Progenitor cell of endocrine pancreas (in vitro differentiated cells): ENCODE measurements around the gene RAB36. TPM values are rescaled to one million over a fixed set of nuclear protein-coding genes. Genes with fewer than 3 reads are reported as not detected.

Source experiments
- DNase-seq: peaks from one replicate; pipeline ENCODE4 v3.0.0; 2021; ENCODE audit warnings: low spot score; ENCODE audit not compliant: unreplicated experiment
- H3K27ac Mint-ChIP-seq: 2 replicates; pipeline ENCODE4 v1.8.0; 2021; ENCODE audit warnings: mild to moderate bottlenecking, moderate library complexity, mixed read lengths
- H3K27me3 Mint-ChIP-seq: 2 replicates; pipeline ENCODE4 v1.8.0; 2021; ENCODE audit warnings: mixed read lengths
- H3K36me3 Mint-ChIP-seq: 2 replicates; pipeline ENCODE4 v1.8.0; 2022; ENCODE audit warnings: mixed read lengths; ENCODE audit not compliant: insufficient read depth
- H3K4me1 Mint-ChIP-seq: 2 replicates; pipeline ENCODE4 v1.8.0; 2021; ENCODE audit warnings: low read depth, mixed read lengths
- H3K4me3 Mint-ChIP-seq: 2 replicates; pipeline ENCODE4 v1.8.0; 2021; ENCODE audit warnings: low read depth, mild to moderate bottlenecking, moderate library complexity, mixed read lengths
- H3K9me3 Mint-ChIP-seq: 2 replicates; pipeline ENCODE4 v1.8.0; 2021; ENCODE audit warnings: low read depth, mixed read lengths
- total RNA-seq: library from RNA; stranded (reverse); gene quantifications from 2 replicates; pipeline ENCODE4 v1.2.1, GENCODE V29; 2021
- TF ChIP-seq, protein P1 (sequence below): fragments of 200-600 bp; sonication (generic); IDR thresholded peaks from one replicate; pipeline ENCODE4 v1.5.0; 2021; ENCODE audit warnings: antibody characterized with exemption, mild to moderate bottlenecking; ENCODE audit not compliant: unreplicated experiment

Gene RAB36
- total RNA-seq, 1 donor from 2014 or later = 10.3 TPM

DNA sequence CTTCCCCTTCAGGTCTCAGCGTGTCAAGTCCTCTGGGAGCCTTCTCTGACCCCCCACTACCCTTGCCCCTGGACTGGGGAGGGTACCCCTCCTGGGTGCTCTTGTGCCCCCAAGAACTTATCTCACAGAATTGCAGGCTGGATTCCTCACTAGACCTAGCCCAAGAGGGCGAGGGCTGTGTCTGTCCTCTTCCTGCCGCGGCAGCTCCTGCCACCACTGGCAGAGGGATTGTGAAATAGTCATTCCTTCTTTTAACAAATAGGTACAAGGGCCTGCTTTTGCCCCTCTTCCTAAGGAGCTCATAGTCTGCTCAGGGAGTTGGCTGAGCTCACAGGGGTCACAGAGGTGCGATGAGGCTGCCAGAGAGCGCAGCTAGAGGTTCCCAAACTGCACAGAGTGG, 5.5 kb downstream of the RAB36 start:
- TF ChIP-seq, protein P1, sequence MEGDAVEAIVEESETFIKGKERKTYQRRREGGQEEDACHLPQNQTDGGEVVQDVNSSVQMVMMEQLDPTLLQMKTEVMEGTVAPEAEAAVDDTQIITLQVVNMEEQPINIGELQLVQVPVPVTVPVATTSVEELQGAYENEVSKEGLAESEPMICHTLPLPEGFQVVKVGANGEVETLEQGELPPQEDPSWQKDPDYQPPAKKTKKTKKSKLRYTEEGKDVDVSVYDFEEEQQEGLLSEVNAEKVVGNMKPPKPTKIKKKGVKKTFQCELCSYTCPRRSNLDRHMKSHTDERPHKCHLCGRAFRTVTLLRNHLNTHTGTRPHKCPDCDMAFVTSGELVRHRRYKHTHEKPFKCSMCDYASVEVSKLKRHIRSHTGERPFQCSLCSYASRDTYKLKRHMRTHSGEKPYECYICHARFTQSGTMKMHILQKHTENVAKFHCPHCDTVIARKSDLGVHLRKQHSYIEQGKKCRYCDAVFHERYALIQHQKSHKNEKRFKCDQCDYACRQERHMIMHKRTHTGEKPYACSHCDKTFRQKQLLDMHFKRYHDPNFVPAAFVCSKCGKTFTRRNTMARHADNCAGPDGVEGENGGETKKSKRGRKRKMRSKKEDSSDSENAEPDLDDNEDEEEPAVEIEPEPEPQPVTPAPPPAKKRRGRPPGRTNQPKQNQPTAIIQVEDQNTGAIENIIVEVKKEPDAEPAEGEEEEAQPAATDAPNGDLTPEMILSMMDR = no peak
- Mint-ChIP-seq H3K27me3 (no peaks in the 10 kb centered on the region), H3K27ac (no peak overlapping the region), H3K4me3 (no peak overlapping the region), H3K36me3 (peaks cover 12% of the 10 kb centered on the region), H3K4me1 (peaks cover 3% of the 10 kb centered on the region), H3K9me3 (no peaks in the 10 kb centered on the region)
- DNase-seq = no peak

DNA sequence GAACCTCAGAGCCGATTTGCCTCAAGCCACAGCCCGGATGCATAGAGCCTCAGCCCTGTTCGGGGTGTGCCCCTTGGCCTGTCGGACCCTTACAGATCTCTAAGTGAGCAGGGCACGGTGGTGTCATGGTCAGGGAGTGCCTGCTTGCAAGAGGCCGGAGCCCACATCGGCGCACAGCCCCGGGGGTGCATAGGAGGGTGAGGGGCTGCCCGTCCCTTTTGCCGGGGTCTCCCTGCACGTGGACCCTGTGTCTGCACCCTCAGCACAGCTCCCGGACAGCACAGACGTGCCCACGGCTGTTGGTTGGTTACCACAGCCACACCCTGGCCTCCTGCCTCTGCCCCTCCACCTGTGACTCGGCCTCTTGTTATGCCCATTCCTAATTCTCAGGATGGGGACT, 6.5 kb downstream of the RAB36 start:
- Mint-ChIP-seq H3K4me1 (peaks cover 3% of the 10 kb centered on the region), H3K27me3 (no peaks in the 10 kb centered on the region), H3K27ac (no peak overlapping the region), H3K36me3 (peaks cover 12% of the 10 kb centered on the region), H3K9me3 (no peaks in the 10 kb centered on the region), H3K4me3 (no peak overlapping the region)
- no peak for DNase-seq
- TF ChIP-seq, protein P1 = no peak

DNA sequence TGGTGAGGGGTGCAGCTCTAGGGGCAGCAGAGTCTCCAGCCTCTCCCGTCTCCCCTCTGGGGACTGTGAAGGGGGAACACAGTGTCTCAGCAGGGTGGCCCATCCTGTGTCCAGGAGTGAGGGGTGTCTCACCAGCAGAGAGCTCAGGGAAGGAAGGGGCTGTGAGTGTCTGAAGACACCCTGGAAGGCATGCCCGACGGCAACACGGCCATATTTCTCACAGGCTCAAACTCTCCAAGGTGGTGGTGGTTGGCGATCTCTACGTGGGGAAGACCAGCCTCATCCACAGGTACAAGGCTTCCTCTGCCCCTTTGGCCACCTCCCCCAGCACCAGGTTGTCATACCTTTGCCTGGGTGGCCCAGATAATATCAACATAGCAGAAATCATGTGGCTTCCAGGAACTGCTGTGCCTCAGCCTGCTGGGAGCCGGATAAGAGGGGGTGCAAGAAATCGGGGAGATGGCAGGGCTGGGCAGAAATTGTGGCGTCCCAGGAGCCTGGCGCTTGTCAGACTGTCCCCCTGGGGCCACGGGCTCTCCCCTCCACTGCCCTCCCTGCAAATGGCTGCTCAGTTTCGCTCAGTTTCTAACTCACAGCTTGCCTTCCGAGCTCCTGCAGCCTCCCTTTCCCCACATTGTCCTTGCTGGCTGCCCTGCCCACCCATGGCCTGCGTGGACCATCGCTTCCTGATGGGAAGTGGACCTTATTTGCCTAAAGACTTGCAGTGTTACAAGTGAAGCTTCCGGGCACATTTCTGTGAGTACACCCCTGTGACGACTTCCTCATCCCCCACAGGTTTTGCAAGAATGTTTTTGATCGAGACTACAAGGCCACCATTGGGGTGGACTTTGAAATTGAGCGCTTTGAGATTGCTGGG, 7.2 kb downstream of the RAB36 start:
- Mint-ChIP-seq H3K27ac (no peak overlapping the region), H3K4me1 (peaks cover 2% of the 10 kb centered on the region), H3K27me3 (no peaks in the 10 kb centered on the region), H3K4me3 (no peak overlapping the region), H3K36me3 (peaks cover 12% of the 10 kb centered on the region), H3K9me3 (no peaks in the 10 kb centered on the region)
- TF ChIP-seq, protein P1 = no peak
- DNase-seq = no peak

DNA sequence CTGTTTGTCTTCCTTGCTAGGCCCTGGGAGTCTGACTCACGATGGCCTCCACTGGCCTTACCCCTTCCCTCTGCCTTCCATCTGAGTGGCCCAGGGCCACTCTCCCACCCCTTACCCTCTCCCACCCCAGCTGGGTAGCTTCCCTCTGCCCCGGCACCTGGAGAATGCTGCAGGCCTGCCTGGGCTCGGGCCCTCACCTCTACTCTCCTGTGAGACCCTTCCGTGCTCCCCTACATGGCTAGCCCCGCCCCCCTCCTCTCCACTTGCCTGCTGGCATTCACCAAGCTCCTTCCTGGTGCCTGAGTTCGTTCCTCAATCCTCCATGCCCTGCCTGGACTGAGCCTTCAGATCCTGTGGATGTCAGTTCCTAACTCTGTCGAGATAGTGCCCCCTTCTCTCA, 8.7 kb downstream of the RAB36 start:
- TF ChIP-seq, protein P1 = no peak
- H3K27me3 Mint-ChIP-seq = no peaks in the 10 kb centered on the region
- no peak overlapping the region for H3K4me3 Mint-ChIP-seq
- no peak for DNase-seq
- H3K4me1 Mint-ChIP-seq = peaks cover 2% of the 10 kb centered on the region
- H3K27ac Mint-ChIP-seq = no peak overlapping the region
- H3K36me3 Mint-ChIP-seq = peaks cover 12% of the 10 kb centered on the region
- no peaks in the 10 kb centered on the region for H3K9me3 Mint-ChIP-seq

DNA sequence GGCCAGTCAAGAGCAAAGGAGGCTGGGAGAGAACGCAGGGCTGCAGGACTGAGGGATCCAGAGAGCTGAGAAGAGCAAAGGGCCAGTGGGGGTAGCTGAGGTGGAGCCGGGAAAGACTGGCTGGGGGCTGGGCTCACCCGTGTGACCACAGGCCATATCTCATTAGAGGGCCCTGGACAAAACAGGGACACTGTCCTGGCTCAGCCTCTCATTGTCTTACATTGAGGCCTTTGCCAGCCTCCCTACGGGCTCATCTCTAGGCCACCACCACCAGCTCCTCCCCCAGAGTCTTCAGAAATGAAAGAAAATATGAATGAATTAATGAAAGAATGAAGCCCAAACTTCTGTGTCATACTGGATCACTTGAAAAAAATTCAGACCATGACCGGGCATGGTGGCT, 9.2 kb downstream of the RAB36 start:
- no peak for DNase-seq
- Mint-ChIP-seq H3K36me3 (peaks cover 12% of the 10 kb centered on the region), H3K4me1 (peaks cover 2% of the 10 kb centered on the region), H3K9me3 (no peaks in the 10 kb centered on the region), H3K27me3 (no peaks in the 10 kb centered on the region), H3K27ac (no peak overlapping the region), H3K4me3 (no peak overlapping the region)
- TF ChIP-seq, protein P1 = no peak
